ENCODE data around the gene SMARCD3.

The SMARCD3 gene

GRCh38 chr7:151272405-151272804 is 23.9 kb upstream of the SMARCD3 start:
- no peak for DNase-seq

GRCh38 chr7:151271699-151272355 is 23.3 kb upstream of the SMARCD3 start:
- DNase-seq, result no peak

- DNase-seq, result no peak
These were observed 21.0 kb upstream of the SMARCD3 start for GRCh38 chr7:151269511-151269910.

GRCh38 chr7:151265351-151265931 is 16.9 kb upstream of the SMARCD3 start:
- no peak for DNase-seq

- no peak for DNase-seq
These were observed 16.1 kb upstream of the SMARCD3 start for GRCh38 chr7:151264615-151265014.

GRCh38 chr7:151261529-151261928 is 13.0 kb upstream of the SMARCD3 start:
- DNase-seq, result no peak

GRCh38 chr7:151260883-151261282 is 12.4 kb upstream of the SMARCD3 start:
- no peak for DNase-seq

- DNase-seq, result no peak
These were observed 12.0 kb upstream of the SMARCD3 start for GRCh38 chr7:151260471-151260870.

- no peak for DNase-seq
These were observed 9.5 kb upstream of the SMARCD3 start for GRCh38 chr7:151257990-151258389.

GRCh38 chr7:151256410-151257045 is 8.0 kb upstream of the SMARCD3 start:
- DNase-seq, result no peak

GRCh38 chr7:151255390-151255789 is 6.9 kb upstream of the SMARCD3 start:
- no peak for DNase-seq

GRCh38 chr7:151254851-151255250 is 6.4 kb upstream of the SMARCD3 start:
- no peak for DNase-seq

GRCh38 chr7:151254316-151254715 is 5.8 kb upstream of the SMARCD3 start:
- no peak for DNase-seq

GRCh38 chr7:151252961-151253711 is 4.6 kb upstream of the SMARCD3 start:
- no peak for DNase-seq

GRCh38 chr7:151252561-151252835 is 4.0 kb upstream of the SMARCD3 start:
- no peak for DNase-seq

GRCh38 chr7:151251689-151252560 is 3.4 kb upstream of the SMARCD3 start:
- no peak for DNase-seq

GRCh38 chr7:151251328-151251688 is 2.8 kb upstream of the SMARCD3 start:
- no peak for DNase-seq

GRCh38 chr7:151250181-151251132 is 2.0 kb upstream of the SMARCD3 start:
- DNase-seq, result no peak

- DNase-seq, result no peak
These were observed 1.2 kb upstream of the SMARCD3 start for GRCh38 chr7:151249732-151250072.

GRCh38 chr7:151249034-151249731 is 689 bp upstream of the SMARCD3 start:
- peak; percentile 40 to 43 for DNase-seq

GRCh38 chr7:151247611-151248345 is 716 bp downstream of the SMARCD3 start:
- DNase-seq, result no peak
